Prostate gland (tissue), 2 donors: ENCODE results near the gene CNGA2. TPM values are rescaled to one million over a fixed set of nuclear protein-coding genes. Genes with fewer than 3 reads are reported as not detected.
"Not testable (repeated sequence)": the region's sequence is repeated elsewhere in the genome, so short reads cannot be mapped to it uniquely, and the experiment has no call there.

Experiments used
- DNase-seq: peaks from one replicate; pipeline ENCODE4 v3.0.0-alpha.2; 2019; ENCODE audit warnings: low spot score
- H3K27ac ChIP-seq, 2 donors: fragments of 200-600 bp; sonication (generic); 2 replicates each; pipeline ENCODE4 v1.5.1; 2017 to 2019
- H3K27me3 ChIP-seq: fragments of 200-600 bp; sonication (generic); replicated peaks from 2 replicates; pipeline ENCODE4 v1.5.1; 2019; ENCODE audit not compliant: insufficient read depth
- H3K36me3 ChIP-seq, 2 donors: fragments of 200-600 bp; sonication (generic); 1 replicate in 1 of 2; 2 replicates in 1 of 2; pipeline versions ENCODE4 v1.5.1 to v1.8.1; 2017 to 2019
- H3K4me1 ChIP-seq: fragments of 200-600 bp; sonication (generic); replicated peaks from 2 replicates; pipeline ENCODE4 v1.5.1; 2019
- H3K4me3 ChIP-seq, 2 donors: fragments of 200-600 bp; sonication (generic); 2 replicates each; pipeline ENCODE4 v1.5.1; 2017 to 2019
- H3K9me3 ChIP-seq: fragments of 200-600 bp; sonication (generic); 2 replicates; pipeline ENCODE4 v1.5.1; 2017
- CTCF ChIP-seq, 4 experiments: fragments of 200-600 bp in 2 of 4; fragments of 450-650 bp in 2 of 4; sonication (generic) in 2 of 4; IDR thresholded peaks; 1 replicate in 3 of 4; 2 replicates in 1 of 4; pipeline ENCODE4 v1.5.1; 2016 to 2019; ENCODE audit warnings: antibody characterized with exemption in 4 of 4, mild to moderate bottlenecking in 2 of 4, moderate library complexity in 2 of 4
- POLR2A ChIP-seq: fragments of 450-650 bp; IDR thresholded peaks from one replicate; pipeline ENCODE4 v1.6.1; 2016; ENCODE audit warnings: antibody characterized with exemption, mild to moderate bottlenecking
- POLR2AphosphoS5 ChIP-seq: sonication (generic); formaldehyde crosslinking; IDR thresholded peaks from one replicate; pipeline ENCODE4 v1.6.1; 2017; ENCODE audit warnings: antibody characterized with exemption
- whole genome bisulfite sequencing: methylation state at CpG from one replicate; pipeline ENCODE4 v1.1.5; 2018; 5-methylcytosine and 5-hydroxymethylcytosine counted together
- intact Hi-C: fragments of 100-400 bp; cut with DNase I; formaldehyde crosslinking; loops from one replicate; pipeline ENCODE4 v1.14.2; 2022
- total RNA-seq, 2 donors: library from RNA; depleted of rRNA; stranded (reverse); fragments of >200 nt; gene quantifications; one replicate each; pipeline ENCODE4 v1.1.0, GENCODE V29; 2016

CNGA2 gene
- total RNA-seq, 2 donors from 2014 or later, result 0.80 TPM; not detected in 1

DNA sequence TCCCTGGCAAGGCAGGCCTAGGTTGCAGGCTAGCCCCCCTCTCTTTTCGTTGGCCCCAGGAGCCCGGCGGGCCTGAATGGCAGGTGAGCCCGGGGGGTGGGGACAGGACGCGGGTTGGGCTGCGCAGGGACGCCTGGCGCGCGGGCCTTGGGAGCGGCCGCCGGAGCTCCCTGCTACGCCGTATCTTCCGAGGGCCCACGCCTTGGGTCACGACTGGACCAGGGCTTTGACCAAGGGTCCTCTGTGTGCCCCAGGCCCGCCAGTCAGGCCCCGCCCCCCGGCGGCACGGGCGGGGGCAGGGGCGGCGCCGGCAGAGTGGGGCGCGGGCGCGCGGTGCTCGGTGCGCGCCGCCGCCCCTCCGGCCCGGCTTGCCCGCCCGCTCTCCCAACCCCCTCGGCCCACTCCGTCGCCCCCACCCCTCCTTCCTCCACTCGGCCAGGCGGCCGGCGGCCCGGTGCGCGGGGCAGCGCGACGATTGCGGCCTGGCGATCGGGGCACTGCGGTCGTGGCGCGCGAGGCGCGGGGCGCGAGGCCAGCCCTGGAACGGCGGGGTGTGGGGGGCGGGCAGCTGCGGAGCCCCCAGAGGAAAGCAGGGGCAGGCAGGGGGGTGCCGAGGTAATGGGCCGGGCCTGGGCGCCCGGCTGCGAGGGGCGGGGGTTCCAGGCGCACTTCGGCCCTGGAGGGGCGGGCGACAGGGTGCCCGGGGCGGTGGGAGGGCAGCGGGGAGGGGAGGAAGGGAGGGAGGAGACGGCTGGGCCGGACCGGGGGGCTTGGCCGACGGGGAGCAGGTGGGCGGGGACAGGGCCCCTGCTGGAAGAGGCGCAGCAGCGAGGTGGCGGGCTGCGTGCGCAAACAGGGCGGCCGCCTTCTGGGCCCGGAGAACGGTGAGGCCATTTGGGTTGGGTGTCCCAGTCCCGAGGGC, 39.6 kb upstream of the CNGA2 start, which contains the start of gene PRRG3:
Gene PRRG3, plus strand, starts transcription at position 798 of the 922 bp plus-strand sequence. CDS start 3,357 bp downstream, outside the sequence.
- Histone ChIP-seq H3K27me3 (no peaks in the 10 kb centered on the region), H3K27ac (no peak within 1 kb of the TSS), H3K36me3 (no peaks in the 10 kb centered on the region), H3K4me3 (no peak within 1 kb of the TSS), H3K9me3 (no peaks in the 10 kb centered on the region), H3K4me1 (no peaks in the 10 kb centered on the region)
- TF ChIP-seq CTCF (IDR thresholded peaks at IDR 0.05), result no peak
- no peak for TF ChIP-seq POLR2AphosphoS5
- TF ChIP-seq POLR2A, result no peak
- intact Hi-C loops, result no loop called here
- DNase-seq, result no peak
- WGBS, result 0% methylated on average over 8 of the region's 100 CpGs

DNA sequence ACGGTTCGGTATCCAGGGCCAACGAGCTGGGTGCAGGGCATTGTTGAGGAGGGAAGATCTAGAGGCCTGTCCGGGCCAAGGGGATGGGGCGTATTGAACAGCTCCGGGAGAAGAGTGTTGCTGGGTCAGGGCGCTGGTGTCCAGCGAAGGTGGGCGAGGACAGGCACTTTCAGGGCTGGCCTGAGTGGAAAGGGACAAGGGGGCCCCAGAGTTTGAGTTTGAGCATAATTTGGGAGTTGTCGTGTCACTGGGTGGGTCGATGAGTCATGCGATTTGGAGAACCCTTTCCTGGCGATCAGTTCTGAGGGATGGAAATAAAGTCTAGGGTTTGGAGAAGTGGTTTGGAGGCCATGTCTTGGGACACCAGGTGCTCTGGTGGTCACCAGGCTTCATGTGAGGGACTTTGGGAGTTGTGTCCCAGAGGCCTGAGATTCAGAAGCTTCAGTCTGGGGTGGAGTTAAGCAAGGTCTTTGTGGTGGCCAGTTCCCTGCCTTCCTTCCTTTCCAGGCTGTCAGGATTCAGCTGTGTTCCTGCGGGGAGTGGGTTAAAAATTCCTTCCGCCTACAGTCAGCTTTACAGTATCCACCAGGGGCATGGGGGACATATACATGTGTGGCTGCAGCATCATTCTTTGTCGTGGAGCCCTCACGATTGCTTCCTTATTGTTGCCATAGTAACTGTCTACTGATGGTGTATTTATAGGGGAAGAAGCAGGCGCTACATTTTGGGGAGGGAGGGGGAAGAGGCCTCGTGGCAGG, 38.8 kb upstream of the CNGA2 start:
- no peak for TF ChIP-seq POLR2AphosphoS5
- TF ChIP-seq CTCF (IDR thresholded peaks at IDR 0.05), result no peak
- no peak for TF ChIP-seq POLR2A
- no peak for DNase-seq
- Histone ChIP-seq H3K27me3 (no peaks in the 10 kb centered on the region), H3K36me3 (no peaks in the 10 kb centered on the region), H3K27ac (no peak overlapping the region), H3K4me1 (no peaks in the 10 kb centered on the region), H3K9me3 (no peaks in the 10 kb centered on the region), H3K4me3 (no peak overlapping the region)
- 35% methylated on average over 14 of the region's 19 CpGs for WGBS
- intact Hi-C loops, result no loop called here

DNA sequence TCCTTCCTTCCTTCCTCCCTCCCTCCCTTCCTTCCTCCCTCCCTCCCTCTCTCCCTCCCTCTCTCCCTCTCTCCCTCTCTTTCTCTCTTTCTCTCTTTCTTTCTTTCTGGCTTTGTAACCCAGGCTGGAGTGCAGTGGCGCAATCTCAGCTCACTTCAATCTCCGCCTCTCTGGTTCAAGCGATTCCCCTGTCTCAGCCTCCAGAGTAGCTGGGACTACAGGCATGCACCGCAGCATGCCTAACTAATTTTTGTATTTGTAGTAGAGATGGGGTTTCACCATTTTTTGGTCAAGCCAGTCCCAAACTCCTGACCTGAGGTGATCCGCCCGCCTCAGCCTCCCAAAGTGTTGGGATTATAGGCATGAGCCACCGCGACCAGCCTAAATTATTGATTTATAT, 37.5 kb upstream of the CNGA2 start:
- intact Hi-C loops, H3K9me3 ChIP-seq, H3K36me3 ChIP-seq, H3K4me1 ChIP-seq, H3K27ac ChIP-seq, H3K4me3 ChIP-seq, H3K27me3 ChIP-seq, DNase-seq: not testable (repeated sequence)
- WGBS, result 95% methylated on average over 8 of the region's 8 CpGs

DNA sequence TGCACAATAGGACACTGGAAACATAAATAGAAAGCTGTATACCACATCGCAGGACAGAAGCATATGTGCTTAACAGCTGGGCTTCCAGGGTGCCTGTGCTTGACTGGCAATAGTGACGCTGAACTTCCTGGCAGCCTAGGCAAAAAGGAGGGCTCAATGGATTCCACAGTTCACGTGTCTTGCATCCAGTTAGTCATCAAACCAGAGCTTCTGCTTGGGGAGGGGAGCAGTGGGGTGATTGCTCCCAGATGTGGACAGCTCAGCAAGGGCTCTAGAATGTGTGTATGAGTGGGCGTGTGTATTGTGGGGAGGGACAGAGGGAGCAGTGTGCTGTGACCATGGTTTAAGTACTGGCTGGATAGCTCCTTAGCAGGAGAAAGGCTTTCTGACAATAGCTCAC, 37.0 kb upstream of the CNGA2 start:
- WGBS, result 52% methylated on average over 3 of the region's 4 CpGs
- H3K27ac ChIP-seq, result no peak overlapping the region
- H3K4me3 ChIP-seq, result no peak overlapping the region
- H3K36me3 ChIP-seq, result no peaks in the 10 kb centered on the region
- no peaks in the 10 kb centered on the region for H3K9me3 ChIP-seq
- no peaks in the 10 kb centered on the region for H3K27me3 ChIP-seq
- TF ChIP-seq POLR2AphosphoS5 (no peak), CTCF (IDR thresholded peaks at IDR 0.05) (no peak), POLR2A (no peak)
- no peaks in the 10 kb centered on the region for H3K4me1 ChIP-seq
- intact Hi-C loops, result no loop called here
- DNase-seq, result no peak

GRCh38 chrX:151698485-151698884, 36.1 kb upstream of the CNGA2 start:
- H3K27me3 ChIP-seq, result no peaks in the 10 kb centered on the region
- DNase-seq, result no peak
- no peaks in the 10 kb centered on the region for H3K36me3 ChIP-seq
- intact Hi-C loops, result no loop called here
- no peaks in the 10 kb centered on the region for H3K9me3 ChIP-seq
- no peak for TF ChIP-seq CTCF (IDR thresholded peaks at IDR 0.05)
- no peak overlapping the region for H3K4me3 ChIP-seq
- H3K27ac ChIP-seq, result no peak overlapping the region
- H3K4me1 ChIP-seq, result no peaks in the 10 kb centered on the region
- WGBS, result 75% methylated on average over 6 of the region's 6 CpGs
